WTC11 (cell line): ENCODE measurements around the gene BLTP1. TPM values are rescaled to one million over a fixed set of nuclear protein-coding genes. Genes with fewer than 3 reads are reported as not detected.

Source experiments
- ATAC-seq: fragments of 200-7000 bp; cut with Tn5 transposase; 2 replicates; pipeline ENCODE4 v1.10.0; 2021; ENCODE audit warnings: mild to moderate bottlenecking, moderate library complexity
- CTCF ChIA-PET: fragments of 300-600 bp; sonication (Branson Sonifier 250); formaldehyde crosslinking; loops from one replicate; lab custom pipeline; 2021; ENCODE audit warnings: antibody characterized with exemption; lab: Charles Lee
- POLR2A ChIA-PET: fragments of 350-600 bp; sonication (Branson Sonifier 250); formaldehyde crosslinking; loops from one replicate; lab custom pipeline; 2021; ENCODE audit warnings: antibody characterized with exemption; lab: Charles Lee
- DNase-seq: peaks from one replicate; pipeline ENCODE4 v3.0.0; 2021; ENCODE audit warnings: low spot score
- H3K27ac Mint-ChIP-seq: 2 replicates; pipeline ENCODE4 v1.8.0; 2021; ENCODE audit warnings: mixed read lengths
- H3K27me3 Mint-ChIP-seq: 2 replicates; pipeline ENCODE4 v1.8.0; 2021; ENCODE audit warnings: low read depth, mild to moderate bottlenecking, moderate library complexity, mixed read lengths
- H3K36me3 Mint-ChIP-seq: 2 replicates; pipeline ENCODE4 v1.8.0; 2021; ENCODE audit warnings: mixed read lengths
- H3K4me1 Mint-ChIP-seq: 2 replicates; pipeline ENCODE4 v1.8.0; 2022; ENCODE audit warnings: mixed read lengths
- H3K4me3 Mint-ChIP-seq: 2 replicates; pipeline ENCODE4 v1.8.0; 2021; ENCODE audit warnings: mild to moderate bottlenecking, moderate library complexity, mixed read lengths
- H3K9me3 Mint-ChIP-seq: 2 replicates; pipeline ENCODE4 v1.8.0; 2021; ENCODE audit warnings: mixed read lengths
- CREM ChIP-seq: sonication (generic); formaldehyde crosslinking; IDR thresholded peaks from 2 replicates; pipeline ENCODE4 v1.8.1; 2022; ENCODE audit warnings: mild to moderate bottlenecking, missing genetic modification reagents, moderate library complexity
- ETV6 ChIP-seq: sonication (generic); formaldehyde crosslinking; IDR thresholded peaks from 2 replicates; pipeline ENCODE4 v1.8.1; 2022; ENCODE audit warnings: mild to moderate bottlenecking, missing genetic modification reagents
- MXD4 ChIP-seq: fragments of 250-450 bp; sonication (Bioruptor Pico); IDR thresholded peaks from 2 replicates; pipeline ENCODE4 v1.8.0; 2021; ENCODE audit warnings: mild to moderate bottlenecking, moderate library complexity, borderline replicate concordance
- NFYB ChIP-seq: sonication (generic); formaldehyde crosslinking; conservative IDR thresholded peaks from 2 replicates; pipeline ENCODE4 v1.8.0; 2022; ENCODE audit warnings: low read depth, missing genetic modification reagents
- ZNF138 ChIP-seq: sonication (generic); formaldehyde crosslinking; conservative IDR thresholded peaks from 2 replicates; pipeline ENCODE4 v1.8.1; 2022; ENCODE audit warnings: mild to moderate bottlenecking, moderate library complexity, missing genetic modification reagents
- ZNF317 ChIP-seq: sonication (generic); formaldehyde crosslinking; IDR thresholded peaks from 2 replicates; pipeline ENCODE4 v1.8.1; 2023; ENCODE audit warnings: low read depth, mild to moderate bottlenecking, moderate library complexity, missing genetic modification reagents, borderline replicate concordance
- total RNA-seq: library from RNA; stranded (reverse); gene quantifications from 3 replicates; pipeline ENCODE4 v1.2.3, GENCODE V29; 2021
- TF ChIP-seq, protein P1 (sequence below): sonication (generic); formaldehyde crosslinking; IDR thresholded peaks from 2 replicates; pipeline ENCODE4 v1.8.0; 2023; ENCODE audit warnings: missing genetic modification reagents, mild to moderate bottlenecking, borderline replicate concordance
- TF ChIP-seq, protein P2 (sequence below): fragments of 250-450 bp; sonication (Bioruptor Pico); IDR thresholded peaks from 2 replicates; pipeline ENCODE4 v1.9.0; 2021; ENCODE audit warnings: mild to moderate bottlenecking
- TF ChIP-seq, protein P3 (sequence below): sonication (generic); formaldehyde crosslinking; IDR thresholded peaks from 2 replicates; pipeline ENCODE4 v1.8.1; 2023; ENCODE audit warnings: mild to moderate bottlenecking, missing genetic modification reagents
- TF ChIP-seq, protein P4 (sequence below): sonication (generic); formaldehyde crosslinking; IDR thresholded peaks from 2 replicates; pipeline ENCODE4 v1.8.1; 2022; ENCODE audit warnings: mild to moderate bottlenecking, missing genetic modification reagents, moderate library complexity, borderline replicate concordance
- TF ChIP-seq, protein P5 (sequence below): sonication (generic); formaldehyde crosslinking; IDR thresholded peaks from 2 replicates; pipeline ENCODE4 v1.8.0; 2023; ENCODE audit warnings: mild to moderate bottlenecking, missing genetic modification reagents
- TF ChIP-seq, protein P6 (sequence below): sonication (generic); formaldehyde crosslinking; IDR thresholded peaks from 2 replicates; pipeline ENCODE4 v1.8.1; 2022; ENCODE audit warnings: low read depth, mild to moderate bottlenecking, moderate library complexity, missing genetic modification reagents, borderline replicate concordance

Gene BLTP1
- total RNA-seq, 1 experiment from 2014 or later: 32.1 TPM

DNA sequence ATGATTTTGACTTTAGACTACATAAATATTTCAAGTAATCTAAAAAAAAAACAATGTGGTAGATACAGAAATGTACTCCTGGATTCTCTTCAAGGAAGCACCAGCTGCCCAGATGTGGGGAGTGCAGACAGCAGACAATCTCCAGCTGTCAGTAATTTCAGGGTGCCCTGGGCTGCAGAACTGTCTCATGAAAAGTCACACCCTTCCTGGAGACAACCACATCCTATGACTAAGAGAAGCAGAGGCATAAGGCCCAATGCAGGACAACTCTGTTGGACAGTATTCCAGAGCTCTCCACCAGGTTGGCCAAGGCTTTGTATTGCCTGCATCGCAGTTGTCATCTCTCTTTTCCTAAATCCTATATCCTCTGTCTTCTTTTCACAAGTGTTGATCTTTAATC lies 34.4 kb upstream of the BLTP1 start:
- CTCF ChIA-PET: interaction anchor here (0.7 kb wide), 1 partner anchor 603 kb away, joined by 3 read pairs; no protein-coding TSS in a partner anchor
- no peaks in the 10 kb centered on the region for H3K9me3 Mint-ChIP-seq

More for the DNA sequence above, 34.4 kb upstream of the BLTP1 start:
- no peaks in the 10 kb centered on the region; the same call in 1 of the 2 replicates for H3K27me3 Mint-ChIP-seq
- H3K4me1 Mint-ChIP-seq: no peaks in the 10 kb centered on the region
- POLR2A ChIA-PET: no interaction called here
- no peak for DNase-seq
- H3K4me3 Mint-ChIP-seq: no peak overlapping the region
- H3K27ac Mint-ChIP-seq: no peak overlapping the region
- ATAC-seq: no peak
- TF ChIP-seq CREM (no peak), ZNF138 (CRISPR knock-in tag) (no peak), NFYB (CRISPR knock-in tag) (no peak), ZNF317 (CRISPR knock-in tag) (no peak), MXD4 (no peak), ETV6 (no peak)
- TF ChIP-seq, protein P1, sequence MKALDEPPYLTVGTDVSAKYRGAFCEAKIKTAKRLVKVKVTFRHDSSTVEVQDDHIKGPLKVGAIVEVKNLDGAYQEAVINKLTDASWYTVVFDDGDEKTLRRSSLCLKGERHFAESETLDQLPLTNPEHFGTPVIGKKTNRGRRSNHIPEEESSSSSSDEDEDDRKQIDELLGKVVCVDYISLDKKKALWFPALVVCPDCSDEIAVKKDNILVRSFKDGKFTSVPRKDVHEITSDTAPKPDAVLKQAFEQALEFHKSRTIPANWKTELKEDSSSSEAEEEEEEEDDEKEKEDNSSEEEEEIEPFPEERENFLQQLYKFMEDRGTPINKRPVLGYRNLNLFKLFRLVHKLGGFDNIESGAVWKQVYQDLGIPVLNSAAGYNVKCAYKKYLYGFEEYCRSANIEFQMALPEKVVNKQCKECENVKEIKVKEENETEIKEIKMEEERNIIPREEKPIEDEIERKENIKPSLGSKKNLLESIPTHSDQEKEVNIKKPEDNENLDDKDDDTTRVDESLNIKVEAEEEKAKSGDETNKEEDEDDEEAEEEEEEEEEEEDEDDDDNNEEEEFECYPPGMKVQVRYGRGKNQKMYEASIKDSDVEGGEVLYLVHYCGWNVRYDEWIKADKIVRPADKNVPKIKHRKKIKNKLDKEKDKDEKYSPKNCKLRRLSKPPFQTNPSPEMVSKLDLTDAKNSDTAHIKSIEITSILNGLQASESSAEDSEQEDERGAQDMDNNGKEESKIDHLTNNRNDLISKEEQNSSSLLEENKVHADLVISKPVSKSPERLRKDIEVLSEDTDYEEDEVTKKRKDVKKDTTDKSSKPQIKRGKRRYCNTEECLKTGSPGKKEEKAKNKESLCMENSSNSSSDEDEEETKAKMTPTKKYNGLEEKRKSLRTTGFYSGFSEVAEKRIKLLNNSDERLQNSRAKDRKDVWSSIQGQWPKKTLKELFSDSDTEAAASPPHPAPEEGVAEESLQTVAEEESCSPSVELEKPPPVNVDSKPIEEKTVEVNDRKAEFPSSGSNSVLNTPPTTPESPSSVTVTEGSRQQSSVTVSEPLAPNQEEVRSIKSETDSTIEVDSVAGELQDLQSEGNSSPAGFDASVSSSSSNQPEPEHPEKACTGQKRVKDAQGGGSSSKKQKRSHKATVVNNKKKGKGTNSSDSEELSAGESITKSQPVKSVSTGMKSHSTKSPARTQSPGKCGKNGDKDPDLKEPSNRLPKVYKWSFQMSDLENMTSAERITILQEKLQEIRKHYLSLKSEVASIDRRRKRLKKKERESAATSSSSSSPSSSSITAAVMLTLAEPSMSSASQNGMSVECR (CRISPR knock-in tag): no peak
- TF ChIP-seq, protein P2, sequence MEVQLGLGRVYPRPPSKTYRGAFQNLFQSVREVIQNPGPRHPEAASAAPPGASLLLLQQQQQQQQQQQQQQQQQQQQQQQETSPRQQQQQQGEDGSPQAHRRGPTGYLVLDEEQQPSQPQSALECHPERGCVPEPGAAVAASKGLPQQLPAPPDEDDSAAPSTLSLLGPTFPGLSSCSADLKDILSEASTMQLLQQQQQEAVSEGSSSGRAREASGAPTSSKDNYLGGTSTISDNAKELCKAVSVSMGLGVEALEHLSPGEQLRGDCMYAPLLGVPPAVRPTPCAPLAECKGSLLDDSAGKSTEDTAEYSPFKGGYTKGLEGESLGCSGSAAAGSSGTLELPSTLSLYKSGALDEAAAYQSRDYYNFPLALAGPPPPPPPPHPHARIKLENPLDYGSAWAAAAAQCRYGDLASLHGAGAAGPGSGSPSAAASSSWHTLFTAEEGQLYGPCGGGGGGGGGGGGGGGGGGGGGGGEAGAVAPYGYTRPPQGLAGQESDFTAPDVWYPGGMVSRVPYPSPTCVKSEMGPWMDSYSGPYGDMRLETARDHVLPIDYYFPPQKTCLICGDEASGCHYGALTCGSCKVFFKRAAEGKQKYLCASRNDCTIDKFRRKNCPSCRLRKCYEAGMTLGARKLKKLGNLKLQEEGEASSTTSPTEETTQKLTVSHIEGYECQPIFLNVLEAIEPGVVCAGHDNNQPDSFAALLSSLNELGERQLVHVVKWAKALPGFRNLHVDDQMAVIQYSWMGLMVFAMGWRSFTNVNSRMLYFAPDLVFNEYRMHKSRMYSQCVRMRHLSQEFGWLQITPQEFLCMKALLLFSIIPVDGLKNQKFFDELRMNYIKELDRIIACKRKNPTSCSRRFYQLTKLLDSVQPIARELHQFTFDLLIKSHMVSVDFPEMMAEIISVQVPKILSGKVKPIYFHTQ (CRISPR knock-in tag): no peak
- TF ChIP-seq, protein P3, sequence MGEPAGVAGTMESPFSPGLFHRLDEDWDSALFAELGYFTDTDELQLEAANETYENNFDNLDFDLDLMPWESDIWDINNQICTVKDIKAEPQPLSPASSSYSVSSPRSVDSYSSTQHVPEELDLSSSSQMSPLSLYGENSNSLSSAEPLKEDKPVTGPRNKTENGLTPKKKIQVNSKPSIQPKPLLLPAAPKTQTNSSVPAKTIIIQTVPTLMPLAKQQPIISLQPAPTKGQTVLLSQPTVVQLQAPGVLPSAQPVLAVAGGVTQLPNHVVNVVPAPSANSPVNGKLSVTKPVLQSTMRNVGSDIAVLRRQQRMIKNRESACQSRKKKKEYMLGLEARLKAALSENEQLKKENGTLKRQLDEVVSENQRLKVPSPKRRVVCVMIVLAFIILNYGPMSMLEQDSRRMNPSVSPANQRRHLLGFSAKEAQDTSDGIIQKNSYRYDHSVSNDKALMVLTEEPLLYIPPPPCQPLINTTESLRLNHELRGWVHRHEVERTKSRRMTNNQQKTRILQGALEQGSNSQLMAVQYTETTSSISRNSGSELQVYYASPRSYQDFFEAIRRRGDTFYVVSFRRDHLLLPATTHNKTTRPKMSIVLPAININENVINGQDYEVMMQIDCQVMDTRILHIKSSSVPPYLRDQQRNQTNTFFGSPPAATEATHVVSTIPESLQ (CRISPR knock-in tag): no peak
- TF ChIP-seq, protein P4, sequence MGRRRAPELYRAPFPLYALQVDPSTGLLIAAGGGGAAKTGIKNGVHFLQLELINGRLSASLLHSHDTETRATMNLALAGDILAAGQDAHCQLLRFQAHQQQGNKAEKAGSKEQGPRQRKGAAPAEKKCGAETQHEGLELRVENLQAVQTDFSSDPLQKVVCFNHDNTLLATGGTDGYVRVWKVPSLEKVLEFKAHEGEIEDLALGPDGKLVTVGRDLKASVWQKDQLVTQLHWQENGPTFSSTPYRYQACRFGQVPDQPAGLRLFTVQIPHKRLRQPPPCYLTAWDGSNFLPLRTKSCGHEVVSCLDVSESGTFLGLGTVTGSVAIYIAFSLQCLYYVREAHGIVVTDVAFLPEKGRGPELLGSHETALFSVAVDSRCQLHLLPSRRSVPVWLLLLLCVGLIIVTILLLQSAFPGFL (CRISPR knock-in tag): no peak
- TF ChIP-seq, protein P5, sequence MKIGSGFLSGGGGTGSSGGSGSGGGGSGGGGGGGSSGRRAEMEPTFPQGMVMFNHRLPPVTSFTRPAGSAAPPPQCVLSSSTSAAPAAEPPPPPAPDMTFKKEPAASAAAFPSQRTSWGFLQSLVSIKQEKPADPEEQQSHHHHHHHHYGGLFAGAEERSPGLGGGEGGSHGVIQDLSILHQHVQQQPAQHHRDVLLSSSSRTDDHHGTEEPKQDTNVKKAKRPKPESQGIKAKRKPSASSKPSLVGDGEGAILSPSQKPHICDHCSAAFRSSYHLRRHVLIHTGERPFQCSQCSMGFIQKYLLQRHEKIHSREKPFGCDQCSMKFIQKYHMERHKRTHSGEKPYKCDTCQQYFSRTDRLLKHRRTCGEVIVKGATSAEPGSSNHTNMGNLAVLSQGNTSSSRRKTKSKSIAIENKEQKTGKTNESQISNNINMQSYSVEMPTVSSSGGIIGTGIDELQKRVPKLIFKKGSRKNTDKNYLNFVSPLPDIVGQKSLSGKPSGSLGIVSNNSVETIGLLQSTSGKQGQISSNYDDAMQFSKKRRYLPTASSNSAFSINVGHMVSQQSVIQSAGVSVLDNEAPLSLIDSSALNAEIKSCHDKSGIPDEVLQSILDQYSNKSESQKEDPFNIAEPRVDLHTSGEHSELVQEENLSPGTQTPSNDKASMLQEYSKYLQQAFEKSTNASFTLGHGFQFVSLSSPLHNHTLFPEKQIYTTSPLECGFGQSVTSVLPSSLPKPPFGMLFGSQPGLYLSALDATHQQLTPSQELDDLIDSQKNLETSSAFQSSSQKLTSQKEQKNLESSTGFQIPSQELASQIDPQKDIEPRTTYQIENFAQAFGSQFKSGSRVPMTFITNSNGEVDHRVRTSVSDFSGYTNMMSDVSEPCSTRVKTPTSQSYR (CRISPR knock-in tag): no peak
- TF ChIP-seq, protein P6, sequence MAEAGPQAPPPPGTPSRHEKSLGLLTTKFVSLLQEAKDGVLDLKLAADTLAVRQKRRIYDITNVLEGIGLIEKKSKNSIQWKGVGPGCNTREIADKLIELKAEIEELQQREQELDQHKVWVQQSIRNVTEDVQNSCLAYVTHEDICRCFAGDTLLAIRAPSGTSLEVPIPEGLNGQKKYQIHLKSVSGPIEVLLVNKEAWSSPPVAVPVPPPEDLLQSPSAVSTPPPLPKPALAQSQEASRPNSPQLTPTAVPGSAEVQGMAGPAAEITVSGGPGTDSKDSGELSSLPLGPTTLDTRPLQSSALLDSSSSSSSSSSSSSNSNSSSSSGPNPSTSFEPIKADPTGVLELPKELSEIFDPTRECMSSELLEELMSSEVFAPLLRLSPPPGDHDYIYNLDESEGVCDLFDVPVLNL (CRISPR knock-in tag): no peak
- H3K36me3 Mint-ChIP-seq: no peaks in the 10 kb centered on the region
